MCF 10A (cell line): Measurements from ENCODE around the gene POU2AF2. TPM values are rescaled to one million over a fixed set of nuclear protein-coding genes. Genes with fewer than 3 reads are reported as not detected.
"Not testable (repeated sequence)": the region's sequence is repeated elsewhere in the genome, so short reads cannot be mapped to it uniquely, and the experiment has no call there.

ENCODE experiments used
- BruUV-seq: library from RNA; stranded (reverse); fragments of 400-500 nt; replicated peaks from 2 replicates; lab custom pipeline; 2021; lab: Mats Ljungman, UMichigan
- CTCF ChIA-PET: fragments of 300-600 bp; sonication (Branson Sonifier 250); formaldehyde crosslinking; extraction: SDS; loops from one replicate; lab custom pipeline; 2021; ENCODE audit warnings: antibody characterized with exemption, inconsistent platforms; lab: Yijun Ruan, JAX
- POLR2A ChIA-PET: fragments of 300-600, 350-650 bp; sonication (Branson Sonifier 250); formaldehyde crosslinking; extraction: SDS; loops from one replicate; lab custom pipeline; 2020; ENCODE audit warnings: antibody characterized with exemption, inconsistent platforms; lab: Yijun Ruan, JAX
- DNase-seq: peaks from one replicate; pipeline ENCODE4 v3.0.0-alpha.2; 2018; ENCODE audit not compliant: unreplicated experiment
- H3K27ac Mint-ChIP-seq: one replicate; pipeline ENCODE4 v1.8.0; 2022; ENCODE audit warnings: mild to moderate bottlenecking, low read depth, mixed read lengths; ENCODE audit not compliant: unreplicated experiment
- H3K27me3 Mint-ChIP-seq: one replicate; pipeline ENCODE4 v1.8.0; 2022; ENCODE audit warnings: mixed read lengths; ENCODE audit not compliant: insufficient read depth, unreplicated experiment
- H3K36me3 Mint-ChIP-seq: one replicate; pipeline ENCODE4 v1.8.0; 2022; ENCODE audit warnings: mild to moderate bottlenecking, moderate library complexity, mixed read lengths; ENCODE audit not compliant: insufficient read depth, unreplicated experiment
- H3K4me1 Mint-ChIP-seq: one replicate; pipeline ENCODE4 v1.8.0; 2022; ENCODE audit warnings: mixed read lengths; ENCODE audit not compliant: insufficient read depth, unreplicated experiment
- H3K4me3 Mint-ChIP-seq: one replicate; pipeline ENCODE4 v1.8.0; 2022; ENCODE audit warnings: mild to moderate bottlenecking, moderate library complexity, mixed read lengths; ENCODE audit not compliant: unreplicated experiment
- H3K9me3 Mint-ChIP-seq: one replicate; pipeline ENCODE4 v1.8.0; 2022; ENCODE audit warnings: mixed read lengths; ENCODE audit not compliant: unreplicated experiment
- intact Hi-C: fragments of 100-400 bp; cut with micrococcal nuclease; formaldehyde crosslinking; loops from 2 replicates; pipeline ENCODE4 v1.14.1; 2022
- total RNA-seq: library from RNA; stranded (reverse); gene quantifications from 2 replicates; pipeline ENCODE4 v1.2.3, GENCODE V29; 2022
- TF ChIP-seq, protein P1 (sequence below): fragments of 200-600 bp; IDR thresholded peaks from one replicate; pipeline ENCODE4 v1.8.0; 2022; ENCODE audit warnings: antibody characterized with exemption, mild to moderate bottlenecking; ENCODE audit not compliant: unreplicated experiment

POU2AF2 gene
- total RNA-seq, 1 experiment from 2014 or later, result not detected

DNA sequence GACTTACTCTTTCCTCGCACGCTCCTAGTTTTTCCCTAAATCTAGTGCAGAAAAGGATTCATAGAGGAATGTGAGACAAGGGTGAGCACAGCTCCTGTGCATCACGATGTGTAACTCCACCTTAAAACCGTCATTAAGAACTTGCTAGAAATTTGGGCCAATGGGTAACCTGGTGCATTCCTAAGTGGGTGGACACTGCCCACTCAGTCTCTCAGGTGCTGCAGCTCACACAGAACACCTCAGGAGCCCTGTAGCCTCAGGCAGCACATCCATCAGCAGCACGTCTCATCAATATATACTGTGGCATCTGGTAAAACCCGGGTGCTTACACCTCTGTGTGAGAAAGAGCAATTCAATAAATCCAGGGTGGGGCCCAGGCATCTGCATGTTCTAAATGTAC, 65.2 kb downstream of the POU2AF2 start:
- no peak overlapping the region for H3K4me3 Mint-ChIP-seq
- H3K9me3 Mint-ChIP-seq, result peaks cover 8% of the 10 kb centered on the region
- peaks cover 6% of the 10 kb centered on the region for H3K4me1 Mint-ChIP-seq
- BruUV-seq, result no TSS peak
- TF ChIP-seq, protein P1, sequence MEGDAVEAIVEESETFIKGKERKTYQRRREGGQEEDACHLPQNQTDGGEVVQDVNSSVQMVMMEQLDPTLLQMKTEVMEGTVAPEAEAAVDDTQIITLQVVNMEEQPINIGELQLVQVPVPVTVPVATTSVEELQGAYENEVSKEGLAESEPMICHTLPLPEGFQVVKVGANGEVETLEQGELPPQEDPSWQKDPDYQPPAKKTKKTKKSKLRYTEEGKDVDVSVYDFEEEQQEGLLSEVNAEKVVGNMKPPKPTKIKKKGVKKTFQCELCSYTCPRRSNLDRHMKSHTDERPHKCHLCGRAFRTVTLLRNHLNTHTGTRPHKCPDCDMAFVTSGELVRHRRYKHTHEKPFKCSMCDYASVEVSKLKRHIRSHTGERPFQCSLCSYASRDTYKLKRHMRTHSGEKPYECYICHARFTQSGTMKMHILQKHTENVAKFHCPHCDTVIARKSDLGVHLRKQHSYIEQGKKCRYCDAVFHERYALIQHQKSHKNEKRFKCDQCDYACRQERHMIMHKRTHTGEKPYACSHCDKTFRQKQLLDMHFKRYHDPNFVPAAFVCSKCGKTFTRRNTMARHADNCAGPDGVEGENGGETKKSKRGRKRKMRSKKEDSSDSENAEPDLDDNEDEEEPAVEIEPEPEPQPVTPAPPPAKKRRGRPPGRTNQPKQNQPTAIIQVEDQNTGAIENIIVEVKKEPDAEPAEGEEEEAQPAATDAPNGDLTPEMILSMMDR, result no peak
- peaks cover 65% of the 10 kb centered on the region for H3K27me3 Mint-ChIP-seq
- no peak for DNase-seq
- intact Hi-C loops, result no loop called here
- ChIA-PET CTCF (interaction anchor here (0.7 to 1.2 kb wide), 3 partner anchors 112 to 598 kb away, joined by 3 read pairs; partner anchors contain the start of gene ARHGAP20), POLR2A (no interaction called here)
- H3K27ac Mint-ChIP-seq, result no peak overlapping the region
- no peaks in the 10 kb centered on the region for H3K36me3 Mint-ChIP-seq

DNA sequence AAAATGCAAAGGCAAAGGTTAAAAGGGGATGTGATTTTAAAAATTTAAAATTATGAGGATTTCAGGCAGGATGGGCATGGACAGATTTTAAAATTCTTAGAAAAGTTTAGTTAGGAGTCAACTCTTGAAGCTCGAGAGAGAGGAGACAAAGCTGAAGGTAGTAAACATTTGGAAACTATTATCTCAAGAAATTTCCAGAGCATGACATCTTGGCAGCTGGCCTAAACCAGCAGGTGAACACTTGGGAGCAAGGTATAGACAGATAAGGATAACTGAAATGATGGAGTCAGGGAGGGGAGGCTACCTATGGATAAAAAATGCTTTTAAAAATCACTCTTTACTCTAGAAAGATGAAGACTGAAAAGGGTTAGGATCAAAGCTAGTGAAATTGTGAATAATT, 66.6 kb downstream of the POU2AF2 start:
- ChIA-PET POLR2A (interaction anchor here (0.8 kb wide), 1 partner anchor 12 kb away, joined by 3 read pairs; no protein-coding TSS in a partner anchor), CTCF (interaction anchor here (1.2 kb wide), 2 partner anchors 111 to 116 kb away, joined by 3 read pairs; no protein-coding TSS in a partner anchor)
- intact Hi-C loops, result no loop called here
- Mint-ChIP-seq H3K36me3 (no peaks in the 10 kb centered on the region), H3K4me3 (no peak overlapping the region), H3K4me1 (peaks cover 6% of the 10 kb centered on the region), H3K9me3 (peaks cover 8% of the 10 kb centered on the region), H3K27ac (no peak overlapping the region), H3K27me3 (peaks cover 65% of the 10 kb centered on the region)
- no TSS peak for BruUV-seq
- TF ChIP-seq, protein P1, result no peak
- DNase-seq, result no peak

DNA sequence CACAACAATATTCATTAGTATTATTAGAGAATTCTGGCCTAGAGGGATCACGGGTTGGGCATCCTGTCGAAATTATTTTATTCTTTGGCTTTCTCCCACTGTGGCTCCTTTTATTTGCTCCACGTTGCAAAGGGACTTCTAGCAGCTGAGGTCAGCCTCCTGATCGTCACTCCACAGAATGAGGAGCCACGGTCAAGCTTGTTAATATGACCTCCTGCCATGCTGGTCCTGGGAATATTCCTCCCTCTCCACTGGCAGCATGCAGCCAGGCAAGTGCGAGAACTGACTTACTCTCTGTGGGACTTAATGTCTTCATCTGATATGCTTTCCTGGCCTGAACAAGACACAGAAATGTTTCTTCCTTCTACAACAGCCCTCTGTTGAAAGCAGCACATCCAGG, 73.8 kb downstream of the POU2AF2 start:
- TF ChIP-seq, protein P1, result no peak
- ChIA-PET CTCF (interaction anchor here (0.8 kb wide), 1 partner anchor 12 kb away, joined by 3 read pairs; no protein-coding TSS in a partner anchor), POLR2A (interaction anchor here (2.0 kb wide), 1 partner anchor 9 kb away, joined by 5 read pairs; no protein-coding TSS in a partner anchor)
- no peaks in the 10 kb centered on the region for H3K4me1 Mint-ChIP-seq
- no peaks in the 10 kb centered on the region for H3K36me3 Mint-ChIP-seq
- peaks cover 79% of the 10 kb centered on the region for H3K27me3 Mint-ChIP-seq
- peaks cover 5% of the 10 kb centered on the region for H3K9me3 Mint-ChIP-seq
- no peak for DNase-seq
- no peak overlapping the region for H3K27ac Mint-ChIP-seq
- intact Hi-C loops, result no loop called here
- H3K4me3 Mint-ChIP-seq, result no peak overlapping the region
- BruUV-seq, result no TSS peak

DNA sequence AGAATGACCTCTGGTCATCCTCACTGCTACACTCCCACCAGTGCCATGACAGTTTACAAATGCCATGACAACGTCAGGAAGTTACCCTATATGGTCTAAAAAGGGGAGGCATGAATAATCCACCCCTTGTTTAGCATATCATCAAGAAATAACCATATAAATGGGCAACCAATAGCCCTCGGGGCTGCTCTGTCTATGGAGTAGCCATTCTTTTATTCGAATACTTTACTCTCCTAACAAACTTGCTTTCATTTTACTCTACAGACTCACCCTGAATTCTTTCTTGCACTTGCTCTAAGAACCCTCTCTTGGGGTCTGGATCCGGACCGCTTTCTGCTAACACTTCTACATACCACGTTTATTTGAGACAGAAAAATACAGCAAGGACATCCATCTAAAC, 74.7 kb downstream of the POU2AF2 start:
- H3K36me3 Mint-ChIP-seq, intact Hi-C loops, H3K4me1 Mint-ChIP-seq, BruUV-seq, H3K4me3 Mint-ChIP-seq, DNase-seq, H3K27ac Mint-ChIP-seq, H3K9me3 Mint-ChIP-seq, POLR2A ChIA-PET: not testable (repeated sequence)
- CTCF ChIA-PET, result interaction anchor here (1.0 kb wide), 1 partner anchor 109 kb away, joined by 5 read pairs; no protein-coding TSS in a partner anchor
- peaks cover 79% of the 10 kb centered on the region for H3K27me3 Mint-ChIP-seq
